AG10803 (cell line): ENCODE data around the gene AIFM3.
"Not testable (repeated sequence)": the region's sequence is repeated elsewhere in the genome, so short reads cannot be mapped to it uniquely, and the experiment has no call there.

Experiments
- DNase-seq: peaks from one replicate; pipeline ENCODE4 v3.0.0; 2010; ENCODE audit warnings: low read depth
- H3K4me3 ChIP-seq: 2 replicates; pipeline ENCODE4 v1.5.1; 2011; ENCODE audit warnings: mild to moderate bottlenecking, low read length, control low read depth
- CTCF ChIP-seq: conservative IDR thresholded peaks from 2 replicates; pipeline ENCODE4 v1.5.1; 2011; ENCODE audit warnings: mild to moderate bottlenecking, low read length, control low read depth, inconsistent platforms

Gene AIFM3

GRCh38 chr22:20999350-21000206 is 32.5 kb downstream of the AIFM3 start:
- TF ChIP-seq CTCF: no peak
- H3K4me3 ChIP-seq: no peak overlapping the region
- DNase-seq: no peak

DNA sequence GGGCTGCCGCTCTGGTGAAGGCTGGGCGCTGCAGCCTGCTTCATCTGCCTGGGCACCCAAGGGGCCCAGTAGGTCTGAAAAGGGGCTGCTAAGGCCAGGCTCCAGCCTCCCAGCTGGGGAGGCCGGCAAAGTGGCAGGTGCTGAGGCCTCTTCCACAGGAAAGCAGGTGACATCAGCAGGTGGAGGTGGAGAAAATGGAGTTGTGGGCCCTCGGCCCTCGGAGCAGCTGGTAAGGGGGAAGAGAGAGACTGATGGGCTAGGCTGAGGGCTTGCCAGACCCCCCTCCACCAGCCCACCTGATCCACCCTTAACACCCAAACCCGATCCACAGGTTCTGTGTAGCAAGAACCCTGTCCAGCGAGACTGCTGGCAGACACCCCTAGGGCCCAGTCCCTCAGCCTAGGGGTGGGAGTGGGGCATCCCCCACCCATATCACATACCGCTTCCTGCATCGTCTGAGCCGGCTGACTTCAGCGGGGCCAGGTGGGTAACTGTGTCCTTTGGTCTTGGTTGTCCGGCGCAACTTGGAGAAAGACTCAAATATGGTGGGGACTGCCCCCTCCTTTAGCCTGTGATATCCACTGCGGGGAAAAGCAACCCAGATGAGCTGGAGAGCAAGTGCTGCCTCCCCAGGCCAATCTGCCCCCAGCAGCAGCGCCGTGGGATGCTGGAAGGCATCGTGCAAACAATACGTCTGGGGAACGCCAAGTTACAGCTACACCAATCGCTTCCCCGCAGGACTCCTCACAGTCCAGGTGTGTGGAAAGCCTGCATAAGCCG is 33.3 kb downstream of the AIFM3 start:
- DNase-seq: no peak
- H3K4me3 ChIP-seq: peak overlapping the region; percentile 91
- no peak for TF ChIP-seq CTCF

DNA sequence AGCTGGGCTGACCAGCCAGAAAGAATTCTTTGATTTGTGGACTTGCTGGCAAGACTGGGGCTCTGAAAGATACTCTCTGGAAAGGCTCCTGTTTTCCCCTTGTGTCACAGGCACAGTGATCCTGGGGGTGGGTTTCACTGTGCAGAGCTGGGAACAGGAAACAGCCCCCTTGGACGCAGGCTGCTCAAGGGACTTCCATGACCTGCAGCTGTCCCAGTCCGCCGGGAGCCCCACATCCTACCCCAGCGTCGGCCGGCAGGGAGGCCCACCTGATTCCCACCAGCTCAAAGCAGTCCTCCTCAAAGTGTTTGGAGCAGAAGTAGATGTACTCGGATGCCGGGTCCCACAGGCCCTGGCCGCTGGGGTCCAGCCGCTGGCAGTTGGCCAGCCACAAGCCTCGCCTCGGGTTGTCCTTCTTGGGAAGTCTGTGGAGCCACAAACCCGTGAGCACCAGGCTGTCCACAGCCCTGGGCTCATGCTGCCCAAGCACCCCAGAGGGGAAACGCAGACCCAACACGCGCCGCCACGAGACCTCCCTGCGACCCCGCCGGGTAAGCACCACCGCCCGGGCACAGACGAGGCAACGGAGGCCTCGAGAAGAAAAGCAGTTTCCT is 34.0 kb downstream of the AIFM3 start:
- TF ChIP-seq CTCF: no peak
- H3K4me3 ChIP-seq: peak overlapping the region; percentile 91
- no peak for DNase-seq

DNA sequence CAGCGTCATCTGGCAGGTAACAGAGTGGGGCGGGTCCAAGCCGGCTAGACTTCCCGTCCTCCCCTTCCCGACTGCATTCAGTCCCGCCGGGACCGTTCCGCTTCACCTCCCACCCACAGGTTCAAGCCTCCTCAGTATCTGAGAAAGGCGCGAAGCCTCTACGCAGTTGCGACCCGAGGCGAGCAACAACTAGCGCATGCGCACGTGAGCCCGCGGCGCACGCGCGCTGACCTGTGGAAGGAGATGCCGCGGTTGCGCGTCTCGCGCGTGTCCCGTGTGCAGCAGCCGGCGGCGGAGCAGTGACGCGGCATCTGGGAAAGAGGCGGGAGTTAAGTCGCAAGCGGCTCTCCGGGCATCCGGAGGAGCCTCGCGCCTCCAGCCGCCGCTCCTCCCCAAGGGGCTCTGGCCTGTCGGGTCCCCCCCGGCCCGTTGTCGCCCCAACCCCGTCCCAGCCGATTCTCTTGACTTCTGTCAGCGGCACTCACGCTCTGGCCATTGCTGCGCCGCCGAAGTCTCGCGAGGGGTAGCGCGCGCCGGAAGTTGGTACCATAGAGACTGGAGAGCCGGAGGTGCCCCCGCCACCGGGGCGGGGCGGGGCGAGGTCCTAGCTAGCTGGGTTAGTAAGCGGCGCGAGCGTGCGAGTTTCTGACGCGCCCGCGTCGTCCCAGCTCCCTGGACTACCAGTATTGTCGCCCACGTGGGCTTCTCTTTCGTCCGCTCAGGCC is 34.7 kb downstream of the AIFM3 start, which contains the start of gene THAP7:
Gene THAP7 (minus strand): TSS at position 518 of the 725 bp plus-strand sequence. CDS start 207 bp downstream, at position 311.
- peak within 1 kb of the TSS; percentile 91 for H3K4me3 ChIP-seq
- peak; percentile 93 for DNase-seq
- TF ChIP-seq CTCF: no peak

DNA sequence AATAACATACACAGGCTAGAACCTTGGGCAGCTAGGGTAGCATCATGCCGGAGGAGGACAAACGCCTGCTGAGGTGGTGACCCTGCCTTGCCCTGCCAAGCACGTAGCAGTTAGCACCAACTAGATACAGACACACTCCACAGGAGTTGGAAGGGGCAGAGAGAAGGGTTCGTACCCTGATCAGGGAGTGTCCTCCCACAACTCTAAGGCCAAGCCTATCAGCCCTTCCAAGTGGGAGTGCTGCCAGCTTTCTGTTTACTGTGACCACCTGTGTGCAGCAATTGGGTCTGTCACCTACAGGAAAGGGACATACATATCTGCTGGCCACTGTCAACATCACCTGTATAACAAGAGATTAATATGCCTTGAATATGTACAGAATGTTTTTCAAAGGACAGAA is 36.7 kb downstream of the AIFM3 start:
- no peak overlapping the region for H3K4me3 ChIP-seq
- no peak for TF ChIP-seq CTCF
- no peak for DNase-seq

- DNase-seq: not testable (repeated sequence)
These were observed 42.2 kb downstream of the AIFM3 start for GRCh38 chr22:21009208-21009607.

More at GRCh38 chr22:21009208-21009607, 42.2 kb downstream of the AIFM3 start:
- not testable (repeated sequence) for H3K4me3 ChIP-seq
